ENCODE results near the gene PDILT. TPM values are rescaled to one million over a fixed set of nuclear protein-coding genes. Genes with fewer than 3 reads are reported as not detected.

The PDILT gene
- total and polyA plus RNA-seq, 12 donors: not detected

DNA sequence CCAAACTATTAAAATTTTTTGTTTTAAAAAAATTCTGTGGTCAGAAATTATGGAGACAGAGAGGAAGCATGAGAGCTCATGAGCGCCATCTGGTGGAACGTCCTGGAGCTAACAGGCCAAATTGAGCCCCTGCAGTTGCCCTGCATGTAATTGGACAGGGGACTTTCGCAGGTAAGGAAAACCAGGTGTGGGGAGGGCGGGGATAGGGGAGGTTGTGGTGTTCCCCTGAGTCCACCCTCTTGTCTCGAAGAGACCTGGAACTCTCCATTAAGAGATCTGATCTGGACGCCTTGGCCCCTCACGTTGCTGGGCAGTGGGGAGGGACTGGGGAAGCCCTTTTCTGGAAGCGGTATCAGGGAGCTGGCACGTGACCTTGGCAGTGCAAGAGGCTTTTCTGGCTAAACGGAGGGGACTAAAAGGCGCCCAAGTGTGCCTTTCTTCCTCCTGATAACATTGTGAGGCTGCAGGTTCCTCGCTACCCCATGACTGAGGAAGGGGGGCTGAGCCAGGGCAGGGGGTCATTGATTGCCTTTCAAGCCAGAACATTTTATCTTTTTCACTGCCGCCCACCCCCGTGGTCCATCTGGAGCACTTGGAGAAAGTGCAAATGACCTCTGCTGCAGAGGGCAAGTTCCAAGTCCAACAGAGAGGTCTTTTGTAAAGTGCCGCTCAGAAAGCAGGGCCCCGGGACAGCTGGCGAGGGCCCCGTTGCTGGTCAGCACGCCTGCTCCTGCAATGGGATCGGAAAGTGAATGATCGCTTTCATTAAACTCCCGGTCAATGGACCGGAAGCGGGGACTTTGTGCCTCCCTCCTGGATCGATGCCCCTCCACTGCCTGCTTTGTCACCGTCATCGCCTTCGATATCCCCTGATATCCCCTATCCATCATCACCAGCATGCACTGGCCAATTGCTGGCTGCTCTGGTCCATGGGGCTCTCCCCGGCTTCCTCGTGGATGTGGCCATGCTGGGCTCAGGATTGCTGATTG is 18.4 kb downstream of the PDILT start:
- DNase-seq: peak; percentile 38 to 84 (median 60)
- H3K36me3 ChIP-seq (replicated peaks in 1 of 2): no peaks in the 10 kb centered on the region
- intact Hi-C loops (cut with DNase I): no loop called here
- H3K9me3 ChIP-seq (replicated peaks in 1 of 3): no peaks in the 10 kb centered on the region
- H3K4me3 ChIP-seq: no peak overlapping the region
- 26 to 39% (median 28%) methylated on average over 22 to 30 of the region's 30 CpGs for WGBS, 4 donors
- no peaks in the 10 kb centered on the region for H3K27me3 ChIP-seq
- TF ChIP-seq POLR2A (IDR thresholded peaks at IDR 0.05): no peak
- TF ChIP-seq, protein P1, sequence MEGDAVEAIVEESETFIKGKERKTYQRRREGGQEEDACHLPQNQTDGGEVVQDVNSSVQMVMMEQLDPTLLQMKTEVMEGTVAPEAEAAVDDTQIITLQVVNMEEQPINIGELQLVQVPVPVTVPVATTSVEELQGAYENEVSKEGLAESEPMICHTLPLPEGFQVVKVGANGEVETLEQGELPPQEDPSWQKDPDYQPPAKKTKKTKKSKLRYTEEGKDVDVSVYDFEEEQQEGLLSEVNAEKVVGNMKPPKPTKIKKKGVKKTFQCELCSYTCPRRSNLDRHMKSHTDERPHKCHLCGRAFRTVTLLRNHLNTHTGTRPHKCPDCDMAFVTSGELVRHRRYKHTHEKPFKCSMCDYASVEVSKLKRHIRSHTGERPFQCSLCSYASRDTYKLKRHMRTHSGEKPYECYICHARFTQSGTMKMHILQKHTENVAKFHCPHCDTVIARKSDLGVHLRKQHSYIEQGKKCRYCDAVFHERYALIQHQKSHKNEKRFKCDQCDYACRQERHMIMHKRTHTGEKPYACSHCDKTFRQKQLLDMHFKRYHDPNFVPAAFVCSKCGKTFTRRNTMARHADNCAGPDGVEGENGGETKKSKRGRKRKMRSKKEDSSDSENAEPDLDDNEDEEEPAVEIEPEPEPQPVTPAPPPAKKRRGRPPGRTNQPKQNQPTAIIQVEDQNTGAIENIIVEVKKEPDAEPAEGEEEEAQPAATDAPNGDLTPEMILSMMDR (IDR thresholded peaks at IDR 0.05): peak; percentile 51 to 88 (median 66)
- peaks cover 0 to 5% of the 10 kb centered on the region in 2 donors for H3K4me1 ChIP-seq (replicated peaks in 1 of 2)
- no peak overlapping the region for H3K27ac ChIP-seq

DNA sequence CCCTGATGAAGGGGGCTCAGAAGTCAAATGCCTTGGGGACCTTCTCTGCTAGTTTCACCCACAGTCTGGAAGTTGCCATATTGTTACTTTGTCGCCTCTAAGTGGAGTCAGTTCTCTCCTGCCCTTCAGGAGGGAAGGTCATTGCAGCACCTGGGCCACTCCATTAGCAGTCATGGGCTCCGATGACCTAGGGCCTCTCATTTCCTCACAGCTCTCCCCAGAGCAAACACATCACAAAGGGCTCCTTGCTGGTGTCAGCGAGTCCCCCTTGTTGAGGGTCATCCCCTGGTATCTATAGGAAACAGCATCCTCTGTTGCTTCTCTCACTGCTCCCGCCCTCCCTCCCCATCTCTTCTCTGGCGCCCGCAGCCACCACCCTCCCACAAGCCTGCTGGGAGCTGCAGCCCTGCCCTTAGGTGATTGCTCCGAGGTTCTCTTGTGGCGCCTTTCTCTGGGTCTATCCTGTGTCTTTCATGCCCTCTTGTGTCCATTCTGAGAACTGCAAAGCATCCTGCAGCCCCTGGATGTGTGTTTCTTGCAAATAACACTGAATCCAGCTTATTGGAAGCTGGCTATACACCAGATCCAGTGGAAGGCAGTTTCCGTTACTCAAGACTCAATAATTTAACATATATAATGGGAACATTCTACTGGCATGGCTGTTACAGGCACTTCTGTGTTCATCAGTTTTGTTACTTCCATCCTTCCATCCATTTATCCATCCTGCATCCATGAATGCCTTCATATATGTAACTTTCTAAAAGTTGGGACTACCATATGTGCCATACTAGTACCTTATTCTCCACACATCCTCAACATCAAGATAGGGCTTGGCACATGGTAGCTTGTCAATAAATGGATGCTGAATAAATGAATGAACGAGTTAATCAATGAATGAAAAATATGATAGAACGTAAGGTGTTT is 21.2 kb downstream of the PDILT start:
- intact Hi-C loops (cut with DNase I): loop anchor here (5.0 kb wide), 1 partner anchor 476 kb away; no protein-coding TSS in a partner anchor
- no peaks in the 10 kb centered on the region for H3K9me3 ChIP-seq (replicated peaks in 1 of 3)
- WGBS, 4 donors: 28 to 34% (median 30%) methylated on average over 11 of the region's 11 CpGs
- TF ChIP-seq POLR2A (IDR thresholded peaks at IDR 0.05): no peak
- TF ChIP-seq, protein P1 (IDR thresholded peaks at IDR 0.05): peak; percentile 68 to 78 (median 75)
- H3K4me3 ChIP-seq: no peak overlapping the region
- no peaks in the 10 kb centered on the region for H3K27me3 ChIP-seq
- no peaks in the 10 kb centered on the region for H3K36me3 ChIP-seq (replicated peaks in 1 of 2)
- H3K27ac ChIP-seq: no peak overlapping the region
- peak; percentile 49 to 84 (median 60) for DNase-seq
- H3K4me1 ChIP-seq (replicated peaks in 1 of 2): peaks cover 0 to 5% of the 10 kb centered on the region in 2 donors

DNA sequence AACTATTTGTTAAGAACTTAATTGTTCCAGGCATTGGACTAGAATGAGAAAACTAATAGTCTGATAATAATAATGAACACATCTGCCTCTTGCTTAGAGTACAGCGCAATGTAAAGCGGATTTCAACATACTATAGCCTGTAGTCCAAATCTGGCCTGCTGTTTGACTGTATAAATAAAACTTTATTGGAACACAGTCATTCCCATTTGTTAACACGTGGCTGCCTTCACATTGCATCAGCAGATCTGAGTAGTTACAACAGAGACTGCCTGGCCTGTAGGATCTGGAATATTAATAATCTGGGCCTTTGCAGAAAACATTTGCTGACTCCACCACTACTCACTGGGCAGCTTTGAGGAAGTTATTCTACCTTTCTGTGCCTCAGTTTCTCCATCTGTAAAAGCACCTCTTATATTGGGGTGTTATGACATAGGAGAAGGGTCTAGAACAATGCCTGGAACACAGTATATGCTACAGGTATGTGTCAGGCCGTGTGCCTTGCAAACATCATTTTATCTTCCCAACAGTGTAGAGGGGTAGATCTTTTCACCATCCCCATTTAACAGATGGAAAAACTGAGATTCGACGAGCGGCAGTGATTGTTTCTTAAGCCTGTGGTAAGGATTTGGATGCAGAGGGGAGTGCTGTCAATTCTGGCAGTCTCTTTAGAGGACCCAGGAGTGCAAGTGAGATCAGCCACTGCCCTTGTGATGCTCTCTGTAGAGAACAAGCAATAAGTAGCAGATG is 22.2 kb downstream of the PDILT start:
- WGBS, 4 donors: 85 to 87% (median 86%) methylated on average over 7 of the region's 7 CpGs
- intact Hi-C loops (cut with DNase I): loop anchor here (5.0 kb wide), 1 partner anchor 475 kb away; no protein-coding TSS in a partner anchor

More for the DNA sequence above, 22.2 kb downstream of the PDILT start:
- Histone ChIP-seq H3K27me3 (no peaks in the 10 kb centered on the region), H3K27ac (no peak overlapping the region), H3K4me3 (no peak overlapping the region), H3K4me1 (replicated peaks in 1 of 2) (peaks cover 0 to 5% of the 10 kb centered on the region in 2 donors), H3K36me3 (replicated peaks in 1 of 2) (no peaks in the 10 kb centered on the region), H3K9me3 (replicated peaks in 1 of 3) (no peaks in the 10 kb centered on the region)
- no peak for DNase-seq
- TF ChIP-seq, protein P1 (IDR thresholded peaks at IDR 0.05): no peak
- no peak for TF ChIP-seq POLR2A (IDR thresholded peaks at IDR 0.05)

All from adrenal gland (tissue), 12 donors.